ENCODE measurements around the gene C13orf42.
"Not testable (repeated sequence)": the region's sequence is repeated elsewhere in the genome, so short reads cannot be mapped to it uniquely, and the experiment has no call there.

The C13orf42 gene

GRCh38 chr13:51120873-51121272 is 9.8 kb upstream of the C13orf42 start:
- not testable (repeated sequence) for DNase-seq (ENCODE audit: low read depth)

GRCh38 chr13:51118809-51119431 is 7.8 kb upstream of the C13orf42 start:
- DNase-seq (ENCODE audit: low read depth) = no peak

- DNase-seq (ENCODE audit: low read depth) = no peak
Observed at GRCh38 chr13:51113969-51114368, 2.9 kb upstream of the C13orf42 start.

GRCh38 chr13:51113186-51113881 is 2.3 kb upstream of the C13orf42 start:
- no peak for DNase-seq (ENCODE audit: low read depth)

GRCh38 chr13:51112771-51113170 is 1.7 kb upstream of the C13orf42 start:
- DNase-seq (ENCODE audit: low read depth) = no peak

- DNase-seq (ENCODE audit: low read depth) = no peak
Observed at GRCh38 chr13:51111997-51112396, 923 bp upstream of the C13orf42 start.

- no peak for DNase-seq (ENCODE audit: low read depth)
Observed at GRCh38 chr13:51107996-51108395, 3.1 kb downstream of the C13orf42 start.

GRCh38 chr13:51105046-51105445 is 6.0 kb downstream of the C13orf42 start:
- no peak for DNase-seq (ENCODE audit: low read depth)

- DNase-seq (ENCODE audit: low read depth) = no peak
Observed at GRCh38 chr13:51101636-51102235, 9.3 kb downstream of the C13orf42 start.

- no peak for DNase-seq (ENCODE audit: low read depth)
Observed at GRCh38 chr13:51097353-51098043, 13.6 kb downstream of the C13orf42 start.

- no peak for DNase-seq (ENCODE audit: low read depth)
Observed at GRCh38 chr13:51096131-51096530, 14.9 kb downstream of the C13orf42 start.

- no peak for DNase-seq (ENCODE audit: low read depth)
Observed at GRCh38 chr13:51093574-51093973, 17.5 kb downstream of the C13orf42 start.

- DNase-seq (ENCODE audit: low read depth) = no peak
Observed at GRCh38 chr13:51091839-51092238, 19.2 kb downstream of the C13orf42 start.

GRCh38 chr13:51083706-51084105 is 27.4 kb downstream of the C13orf42 start:
- no peak for DNase-seq (ENCODE audit: low read depth)

- DNase-seq (ENCODE audit: low read depth) = not testable (repeated sequence)
Observed at GRCh38 chr13:51080478-51081065, 30.5 kb downstream of the C13orf42 start.

- no peak for DNase-seq (ENCODE audit: low read depth)
Observed at GRCh38 chr13:51071493-51071892, 39.6 kb downstream of the C13orf42 start.

- DNase-seq (ENCODE audit: low read depth) = peak; percentile 61
Observed at GRCh38 chr13:51070005-51070649, 40.9 kb downstream of the C13orf42 start.

- DNase-seq (ENCODE audit: low read depth) = no peak
Observed at GRCh38 chr13:51068501-51068900, 42.6 kb downstream of the C13orf42 start.

GRCh38 chr13:51067706-51068105 is 43.4 kb downstream of the C13orf42 start:
- DNase-seq (ENCODE audit: low read depth) = no peak

GRCh38 chr13:51067210-51067701 is 43.8 kb downstream of the C13orf42 start:
- no peak for DNase-seq (ENCODE audit: low read depth)

GRCh38 chr13:51066091-51066831 is 44.8 kb downstream of the C13orf42 start:
- DNase-seq (ENCODE audit: low read depth) = no peak

Measured in stimulated activated CD8-positive, alpha-beta memory T cell treated with anti-CD3 and anti-CD28 coated beads, Interleukin-15, amount 100 ng/mL, for 24 hours (primary cell).